ENCODE results near the gene PRADC1.

PRADC1 gene

GRCh38 chr2:73233932-73234832 lies 1.1 kb upstream of the PRADC1 start, which contains the start of gene CCT7:
Gene CCT7, plus strand, starts transcription at chr2:73234308. Its CDS starts 71 bp downstream, at chr2:73234379.
- peak; percentile 91 for DNase-seq

GRCh38 chr2:73232403-73233153 lies 461 bp downstream of the PRADC1 start:
- DNase-seq = no peak

- no peak for DNase-seq
Measured at GRCh38 chr2:73228631-73229030, 4.4 kb downstream of the PRADC1 start.

GRCh38 chr2:73227086-73227485 lies 6.0 kb downstream of the PRADC1 start:
- no peak for DNase-seq

GRCh38 chr2:73225513-73226360 lies 7.3 kb downstream of the PRADC1 start:
- no peak for DNase-seq

GRCh38 chr2:73223821-73224220 lies 9.2 kb downstream of the PRADC1 start:
- no peak for DNase-seq

GRCh38 chr2:73218298-73218697 lies 14.7 kb downstream of the PRADC1 start:
- DNase-seq = no peak

GRCh38 chr2:73217826-73218225 lies 15.2 kb downstream of the PRADC1 start:
- DNase-seq = no peak

- DNase-seq = no peak
Measured at GRCh38 chr2:73217160-73217559, 15.9 kb downstream of the PRADC1 start.

GRCh38 chr2:73215254-73215653 lies 17.8 kb downstream of the PRADC1 start:
- DNase-seq = no peak

- DNase-seq = peak; percentile 87
Measured at GRCh38 chr2:73214120-73215035, 18.7 kb downstream of the PRADC1 start, which contains the start of gene SMYD5. Gene SMYD5, plus strand, starts transcription at chr2:73214245. Its CDS starts 22 bp downstream, at chr2:73214267.

- peak; percentile 54 for DNase-seq
Measured at GRCh38 chr2:73212448-73213176, 20.4 kb downstream of the PRADC1 start.

GRCh38 chr2:73212098-73212447 lies 21.0 kb downstream of the PRADC1 start:
- DNase-seq = no peak

- no peak for DNase-seq
Measured at GRCh38 chr2:73210696-73211095, 22.3 kb downstream of the PRADC1 start.

GRCh38 chr2:73210019-73210418 lies 23.0 kb downstream of the PRADC1 start:
- no peak for DNase-seq

- DNase-seq = no peak
Measured at GRCh38 chr2:73208258-73208657, 24.8 kb downstream of the PRADC1 start.

- DNase-seq = no peak
Measured at GRCh38 chr2:73205611-73206010, 27.4 kb downstream of the PRADC1 start.

GRCh38 chr2:73203055-73203681 lies 29.9 kb downstream of the PRADC1 start:
- no peak for DNase-seq

GRCh38 chr2:73202156-73203054 lies 30.6 kb downstream of the PRADC1 start, which contains the start of gene NOTO:
Gene NOTO, plus strand, starts transcription at chr2:73202574. Its CDS starts 93 bp downstream, at chr2:73202667.
- no peak for DNase-seq

Data from KG1 (cell line).